ENCODE measurements around the gene MPLKIP.

DNA sequence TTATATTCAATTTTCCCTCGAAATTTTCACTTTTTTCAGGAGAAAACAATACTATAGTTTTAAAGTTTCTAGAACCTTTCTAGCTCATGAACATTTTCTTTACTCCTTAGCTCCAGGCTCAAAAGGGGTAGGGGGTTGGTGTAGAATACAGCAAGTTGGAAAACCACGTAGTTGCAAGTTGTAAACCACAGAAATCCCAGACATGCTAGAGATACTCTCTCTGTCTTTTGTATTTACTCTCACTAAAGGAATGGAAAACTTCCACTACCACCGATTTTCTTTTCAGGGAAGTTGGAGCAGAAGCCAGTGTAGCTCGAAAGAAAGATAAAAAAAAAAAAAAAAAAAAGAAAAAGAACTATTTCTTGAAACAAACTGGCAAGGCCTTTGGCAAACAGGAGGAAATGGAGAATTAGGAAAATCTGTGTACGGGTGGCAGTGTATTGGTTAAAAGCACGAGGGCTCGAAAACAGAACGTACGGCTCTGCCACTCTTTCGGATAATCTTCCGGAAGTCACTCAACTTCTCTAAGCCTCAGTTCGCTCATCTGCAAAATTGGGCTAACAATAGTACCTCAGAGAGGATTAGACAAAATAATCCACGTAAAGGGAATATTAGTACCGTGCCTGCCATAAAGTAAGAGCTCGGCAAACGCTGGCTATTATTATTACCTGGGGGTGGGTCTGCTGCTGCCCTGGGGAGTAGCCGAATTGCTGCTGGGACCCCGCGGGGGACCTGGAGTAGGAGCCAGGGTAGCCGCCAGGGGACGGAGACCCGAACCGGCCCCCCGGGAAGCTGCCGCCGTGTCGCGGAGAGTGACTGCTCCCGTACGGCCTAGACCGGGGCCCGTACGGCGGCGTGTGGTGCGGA lies 628 bp downstream of the MPLKIP start:
- TF ChIP-seq, protein P1, sequence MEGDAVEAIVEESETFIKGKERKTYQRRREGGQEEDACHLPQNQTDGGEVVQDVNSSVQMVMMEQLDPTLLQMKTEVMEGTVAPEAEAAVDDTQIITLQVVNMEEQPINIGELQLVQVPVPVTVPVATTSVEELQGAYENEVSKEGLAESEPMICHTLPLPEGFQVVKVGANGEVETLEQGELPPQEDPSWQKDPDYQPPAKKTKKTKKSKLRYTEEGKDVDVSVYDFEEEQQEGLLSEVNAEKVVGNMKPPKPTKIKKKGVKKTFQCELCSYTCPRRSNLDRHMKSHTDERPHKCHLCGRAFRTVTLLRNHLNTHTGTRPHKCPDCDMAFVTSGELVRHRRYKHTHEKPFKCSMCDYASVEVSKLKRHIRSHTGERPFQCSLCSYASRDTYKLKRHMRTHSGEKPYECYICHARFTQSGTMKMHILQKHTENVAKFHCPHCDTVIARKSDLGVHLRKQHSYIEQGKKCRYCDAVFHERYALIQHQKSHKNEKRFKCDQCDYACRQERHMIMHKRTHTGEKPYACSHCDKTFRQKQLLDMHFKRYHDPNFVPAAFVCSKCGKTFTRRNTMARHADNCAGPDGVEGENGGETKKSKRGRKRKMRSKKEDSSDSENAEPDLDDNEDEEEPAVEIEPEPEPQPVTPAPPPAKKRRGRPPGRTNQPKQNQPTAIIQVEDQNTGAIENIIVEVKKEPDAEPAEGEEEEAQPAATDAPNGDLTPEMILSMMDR (IDR thresholded peaks at IDR 0.05 in 4 of 5, conservative IDR thresholded peaks at IDR 0.05 in 1 of 5): no peak
- TF ChIP-seq POLR2A (IDR thresholded peaks at IDR 0.05): no peak

Measured in gastrocnemius medialis (tissue), 4 donors.